Dermis microvascular lymphatic vessel endothelial cell (primary cell): Measurements from ENCODE around the gene AKAIN1. TPM values are rescaled to one million over a fixed set of nuclear protein-coding genes. Genes with fewer than 3 reads are reported as not detected.
A peak's percentile ranks its signal among the peaks of the same experiment; 100 is the strongest.

Experiments used
- DNase-seq, 2 donors: peaks; one replicate each; pipeline versions ENCODE4 v3.0.0 to v3.0.0-alpha.2; 2010; ENCODE audit warnings: low read depth in 2 of 2
- total RNA-seq: library from RNA; depleted of rRNA; stranded (reverse); fragments of >200 nt; gene quantifications from 2 replicates; pipeline ENCODE4 v1.2.1, GENCODE V29; 2014

The AKAIN1 gene, protein sequence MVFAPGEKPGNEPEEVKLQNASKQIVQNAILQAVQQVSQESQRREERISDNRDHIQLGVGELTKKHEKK
- not detected in 2 replicates for total RNA-seq

DNA sequence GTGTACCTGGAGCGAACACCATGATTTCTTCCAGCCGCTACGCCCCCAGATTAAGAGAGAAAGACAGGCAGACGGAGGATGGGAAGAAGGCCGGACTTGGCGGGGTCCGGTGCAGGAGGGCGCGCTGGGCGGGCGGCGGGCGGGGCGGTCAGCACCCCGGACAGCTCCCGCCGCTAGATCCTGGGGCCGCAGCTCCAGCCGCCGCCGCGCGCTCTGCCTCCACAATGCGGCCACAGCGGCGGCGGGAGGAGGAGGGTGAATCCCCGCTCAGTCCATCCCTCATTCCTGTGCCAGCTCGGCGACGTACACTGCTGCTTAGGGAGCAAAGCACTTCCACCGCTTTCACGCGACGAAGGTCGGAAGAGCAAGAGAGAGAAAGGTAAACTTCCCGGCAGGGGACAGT lies at the start of gene AKAIN1:
AKAIN1 (minus strand) TSS at position 226 of the 403 bp plus-strand sequence; CDS start at position 22, 204 bp downstream.
- peak in 1 of 2 donors; percentile 51 for DNase-seq

DNA sequence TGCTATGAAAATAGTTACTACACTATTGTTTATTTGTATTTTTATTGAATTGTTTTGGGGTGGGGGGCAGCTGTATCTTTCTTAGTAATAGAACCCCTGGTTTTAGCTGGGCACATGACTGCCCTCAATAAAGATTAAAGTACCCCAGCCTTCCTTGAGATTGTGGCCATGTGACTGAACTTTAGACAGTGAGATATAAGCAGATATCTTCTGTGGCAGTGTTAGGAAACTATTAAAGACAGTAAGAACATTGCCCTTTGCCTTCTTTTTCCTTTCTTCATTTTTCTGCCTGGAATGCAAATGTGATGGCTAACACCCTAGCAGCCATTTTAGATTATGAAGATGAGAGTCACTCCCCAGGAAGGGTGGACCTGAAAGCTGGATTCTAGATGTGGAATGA lies 47.9 kb upstream of the AKAIN1 start:
- DNase-seq, result no peak

DNA sequence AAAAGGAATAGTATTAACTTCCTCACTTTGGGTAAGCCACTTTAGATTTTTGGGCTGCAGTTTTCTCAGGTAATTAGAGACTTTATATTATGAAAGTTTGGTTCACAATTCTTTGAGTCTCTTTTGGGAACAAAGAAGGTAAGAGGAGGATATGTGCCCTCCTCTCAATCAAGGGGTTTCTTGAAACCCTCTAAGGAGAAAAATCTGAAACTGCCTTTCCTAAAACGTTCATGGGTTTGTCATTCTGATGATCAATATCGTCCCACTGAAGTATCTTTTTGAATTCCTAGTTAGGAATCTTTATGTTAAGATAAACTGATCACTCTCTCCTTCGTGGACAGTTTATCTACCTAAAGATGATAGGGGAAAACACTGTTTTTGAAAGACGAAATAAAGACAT lies 42.4 kb upstream of the AKAIN1 start:
- no peak for DNase-seq

DNA sequence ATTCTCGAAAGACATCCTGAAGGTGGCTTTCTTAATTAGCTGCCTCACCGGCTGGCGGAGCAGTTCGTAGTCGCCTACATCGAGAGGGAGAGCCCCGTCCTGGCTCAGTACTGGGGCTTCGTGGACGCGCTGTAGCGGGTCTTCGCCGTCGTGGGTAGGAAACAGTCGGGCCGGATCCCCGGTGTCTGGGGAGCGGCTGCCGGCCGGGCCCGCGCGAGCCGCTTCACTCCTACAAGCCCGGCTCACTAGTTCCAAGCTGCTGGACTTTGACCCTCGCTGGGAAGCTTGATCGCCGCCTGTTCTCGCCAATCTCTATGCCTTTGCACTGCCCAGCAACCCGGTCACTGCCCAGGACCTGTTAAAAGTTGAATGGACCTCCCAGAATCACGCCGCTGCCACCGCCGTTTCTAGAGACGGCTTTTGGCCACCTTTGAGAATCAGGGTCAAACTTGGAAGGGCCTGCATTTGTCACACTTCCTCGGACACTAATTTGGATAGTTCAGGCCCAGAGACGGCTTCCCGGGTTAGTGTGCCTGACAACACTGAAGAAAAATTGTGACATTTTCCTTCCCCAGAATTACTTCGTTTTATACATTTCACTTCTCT lies 41.4 kb upstream of the AKAIN1 start:
- peak in 1 of 2 donors; percentile 49 for DNase-seq

DNA sequence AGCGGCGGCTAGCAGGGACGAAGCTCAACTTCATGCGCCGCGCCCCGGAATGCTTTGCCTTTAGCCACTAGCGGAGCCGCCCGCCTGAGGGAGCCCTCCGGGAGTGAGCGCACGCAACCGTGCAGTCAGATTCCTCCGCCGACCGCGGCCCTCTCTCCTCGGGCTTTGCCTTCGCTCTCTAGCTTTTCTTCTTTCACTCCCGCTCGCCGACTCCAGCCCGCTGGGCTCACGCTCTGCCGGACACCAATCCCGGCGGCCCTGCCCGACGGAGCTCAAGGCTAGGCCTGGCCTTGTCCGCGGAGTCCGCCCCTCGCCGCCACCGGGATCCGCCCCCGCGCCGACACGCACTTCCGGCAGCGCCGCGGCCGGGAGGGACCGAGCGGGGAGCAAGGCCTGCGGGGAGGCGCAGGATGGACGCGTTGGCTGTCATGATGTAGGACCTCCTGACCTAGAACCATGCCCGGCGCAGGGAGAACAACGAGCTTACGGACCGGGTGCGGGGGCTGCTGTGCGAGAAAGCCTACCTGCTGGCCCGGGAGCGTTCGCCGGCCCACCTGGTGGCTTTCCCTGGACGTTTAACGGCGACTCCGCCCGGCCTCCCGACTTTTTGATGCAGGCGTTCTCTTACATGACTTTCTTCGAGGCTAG lies 40.8 kb upstream of the AKAIN1 start:
- peak; percentile 75 to 91 for DNase-seq

DNA sequence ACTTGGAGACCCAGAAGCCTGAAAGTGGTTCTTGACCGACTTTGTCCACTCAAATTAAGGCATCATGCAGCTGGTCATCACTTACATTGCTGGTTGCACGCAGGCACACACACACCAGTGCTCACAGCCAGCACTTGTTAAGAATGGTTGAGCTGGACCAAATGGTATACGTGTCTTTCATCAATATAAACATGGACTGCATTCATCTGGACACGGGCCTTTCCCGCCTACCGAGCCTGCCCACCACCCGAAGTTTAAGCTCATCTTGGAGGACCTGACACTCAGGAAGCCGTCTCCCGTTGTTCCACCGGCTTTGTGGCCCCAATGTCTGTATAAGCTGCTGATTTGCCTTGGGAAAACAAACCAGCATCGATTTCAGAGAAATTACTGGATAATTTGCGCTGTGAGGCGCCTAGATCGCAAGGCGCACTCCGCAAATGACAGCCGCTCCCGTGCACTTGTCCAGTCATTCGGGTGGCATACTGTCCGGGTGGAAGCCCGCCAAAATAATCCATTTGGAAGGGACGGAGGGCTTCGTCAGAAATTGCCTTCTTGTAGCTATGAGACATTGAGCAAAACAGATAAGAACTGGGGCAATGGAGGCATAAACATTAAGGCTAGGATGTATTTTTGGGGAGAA lies 40.1 kb upstream of the AKAIN1 start:
- no peak for DNase-seq

DNA sequence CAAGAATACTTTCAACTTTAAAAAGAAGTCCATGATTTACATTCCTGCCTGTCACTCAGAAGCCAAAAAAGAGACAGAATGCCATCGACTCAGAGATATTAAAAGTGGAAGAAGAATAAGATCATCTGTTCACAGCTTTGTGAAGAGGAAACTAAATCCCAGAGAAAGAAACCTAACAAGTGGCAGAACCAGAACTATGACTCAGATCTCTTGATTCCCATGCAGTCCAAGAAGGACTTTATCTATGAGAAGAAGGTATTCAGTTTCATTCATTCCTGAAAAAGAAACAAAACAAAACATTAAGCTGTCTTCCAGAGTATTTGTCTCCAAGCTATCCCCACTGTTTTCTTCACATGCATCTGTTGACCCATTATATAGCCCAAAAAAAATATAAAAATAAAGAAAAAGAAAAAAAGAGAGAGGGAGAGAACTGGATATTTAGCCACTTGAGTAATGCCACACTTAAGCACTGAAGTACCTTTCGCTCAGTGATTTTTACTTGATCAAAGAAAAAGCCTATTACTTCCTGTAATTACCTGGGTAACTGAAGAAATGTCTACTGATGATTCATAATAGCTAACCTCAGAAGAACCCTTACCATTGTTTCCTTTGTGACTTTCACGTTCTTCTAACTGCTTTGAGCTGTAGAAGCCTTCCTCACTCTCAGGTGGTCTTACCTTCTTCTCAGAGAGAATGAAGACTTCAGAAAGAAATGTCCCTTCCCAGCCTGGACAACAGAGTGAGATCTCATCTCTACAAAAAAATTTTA lies 17.7 kb upstream of the AKAIN1 start:
- DNase-seq, result no peak

DNA sequence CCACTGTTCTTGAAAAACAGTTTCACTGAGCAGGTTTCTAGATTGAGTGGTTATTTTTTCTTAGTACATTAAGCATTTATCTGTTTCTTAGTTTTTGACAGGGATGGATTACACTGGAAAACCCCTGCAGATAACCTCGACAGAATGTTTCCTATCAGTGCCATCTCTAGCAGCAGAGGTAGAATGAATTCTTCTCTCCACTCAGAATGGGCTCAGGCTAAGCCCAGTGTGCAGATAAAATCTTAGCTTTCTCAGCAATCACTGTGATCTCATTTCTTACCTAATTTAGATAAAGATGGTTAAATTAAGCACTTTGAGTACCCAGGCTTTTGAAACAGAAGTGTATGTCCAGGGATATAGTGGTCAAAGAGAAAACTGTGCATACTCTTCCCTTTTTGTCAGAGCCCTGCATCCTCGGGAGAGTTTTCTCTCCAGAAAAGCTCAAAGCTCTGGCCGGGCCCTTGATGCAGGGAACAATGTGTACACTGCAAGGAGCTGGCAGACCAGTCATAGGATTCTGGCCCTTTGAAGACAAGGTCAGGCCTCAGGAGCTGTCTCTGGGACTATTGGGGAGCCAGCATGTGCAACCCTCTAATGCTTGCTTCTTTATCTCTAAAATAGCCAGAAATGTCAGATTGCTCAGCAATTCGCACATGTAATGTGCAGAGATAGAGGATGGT lies 10.6 kb upstream of the AKAIN1 start:
- no peak for DNase-seq

DNA sequence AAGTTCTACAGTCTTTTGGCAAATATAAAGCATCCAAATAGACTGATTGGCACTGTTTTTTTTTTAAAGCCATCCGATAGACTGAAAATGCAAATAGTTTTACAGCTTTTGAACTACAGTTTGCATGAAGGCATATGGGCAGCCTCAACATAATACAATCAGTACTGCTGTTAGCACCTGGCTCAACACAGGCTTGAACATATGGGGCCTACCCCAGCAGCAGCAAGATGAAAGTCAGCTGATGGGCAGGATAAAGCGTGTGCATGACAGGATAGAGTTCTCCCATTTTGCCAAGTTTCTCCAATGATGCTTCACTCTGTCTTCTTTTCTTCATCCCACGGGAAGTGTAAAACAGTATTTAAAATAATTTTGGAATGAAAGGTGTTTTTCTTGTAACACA lies 1.3 kb upstream of the AKAIN1 start:
- no peak for DNase-seq

DNA sequence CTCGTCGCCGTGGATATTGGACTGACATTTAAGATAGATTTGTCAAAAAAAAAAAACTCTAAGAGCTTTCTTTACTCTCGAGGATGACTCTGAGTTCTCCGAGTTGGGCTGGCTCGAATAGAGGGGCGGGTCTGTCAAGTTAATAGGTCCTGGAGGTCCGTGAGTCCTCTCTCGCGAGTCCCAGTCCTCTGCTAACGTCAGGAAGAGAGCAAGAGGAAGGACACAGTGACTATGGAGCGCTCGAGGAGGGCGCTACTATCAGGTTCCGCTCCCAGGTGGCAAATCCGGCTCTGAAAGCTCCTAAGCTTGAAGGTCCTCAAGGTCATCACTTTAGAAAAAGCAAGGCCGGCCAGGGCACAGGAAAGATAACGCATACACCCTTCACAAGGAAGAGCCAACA lies 404 bp upstream of the AKAIN1 start:
- no peak for DNase-seq

DNA sequence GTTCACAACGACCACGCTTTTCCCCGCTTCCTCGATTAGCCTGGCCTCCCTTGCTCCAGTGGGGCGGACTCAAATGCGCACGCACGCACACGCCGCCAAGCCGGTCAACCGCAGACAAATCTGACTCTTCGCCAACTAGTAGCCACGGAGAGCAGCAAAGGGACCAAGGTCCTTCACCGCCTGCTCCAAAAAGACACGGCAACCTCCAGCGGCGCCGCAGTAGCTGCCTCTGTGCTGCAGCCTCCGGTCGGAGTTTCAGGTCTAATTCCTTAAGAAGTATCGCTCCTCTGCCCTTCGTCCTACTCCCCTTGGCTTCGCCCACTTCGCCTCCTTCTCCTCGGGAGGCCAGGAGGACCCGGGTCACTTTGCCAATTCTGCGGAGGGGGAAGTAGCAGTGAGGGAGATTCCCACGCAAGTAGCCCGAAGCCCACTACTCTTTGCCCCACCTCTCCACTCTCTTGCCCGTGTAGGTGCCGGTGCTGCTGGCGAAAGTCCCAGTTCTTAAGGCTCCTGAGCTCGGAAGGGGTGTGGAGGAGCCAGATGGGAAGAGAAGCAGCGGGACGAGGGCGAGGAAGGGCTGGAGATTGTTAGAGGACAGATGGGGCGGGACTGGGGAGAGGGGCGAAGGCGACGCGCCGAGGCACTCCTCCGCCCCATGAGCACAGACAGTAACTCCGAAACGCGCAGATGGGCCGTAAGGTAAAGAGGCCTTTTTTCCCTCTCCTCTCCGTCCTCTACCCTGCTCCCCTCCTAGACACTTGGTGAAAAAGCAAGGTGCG lies 615 bp downstream of the AKAIN1 start:
- no peak for DNase-seq

DNA sequence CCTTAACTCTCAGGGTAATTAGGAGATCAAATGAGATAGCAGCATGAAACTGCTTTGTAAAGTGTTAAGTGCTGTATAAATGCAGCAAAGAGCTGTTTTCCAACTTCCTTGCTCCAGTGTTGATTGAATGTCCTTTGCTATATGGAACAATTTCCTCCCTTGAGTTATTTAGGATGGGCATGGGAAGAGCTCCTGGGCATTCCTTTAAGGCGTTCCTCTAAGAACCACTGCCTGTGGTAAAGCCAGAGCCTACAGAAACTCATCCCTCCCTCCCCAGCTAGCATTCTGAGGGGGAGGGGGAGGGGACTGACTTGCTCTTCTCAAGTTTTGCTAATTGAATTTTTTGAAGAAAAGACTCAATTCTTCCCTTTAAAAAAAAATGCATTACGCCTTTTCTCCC lies 1.4 kb downstream of the AKAIN1 start:
- DNase-seq, result no peak

DNA sequence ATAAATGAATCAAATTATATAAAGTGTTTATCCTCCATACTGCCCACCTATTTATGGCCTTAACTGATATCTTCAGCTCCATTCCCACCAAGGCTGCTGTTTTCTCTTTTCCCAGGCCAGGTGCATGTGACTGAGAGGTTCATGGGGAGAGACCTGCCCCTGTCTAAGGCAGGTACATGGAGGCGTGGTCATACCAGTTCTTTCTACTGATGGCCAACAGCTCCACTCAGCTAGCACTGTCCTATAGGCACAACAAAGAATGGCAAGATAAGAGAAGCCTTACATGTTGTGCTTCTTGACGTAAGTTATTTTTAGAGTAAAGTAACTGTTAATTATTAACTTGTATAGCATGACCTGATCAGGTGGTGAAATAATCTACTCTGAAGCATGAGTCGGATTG lies 16.8 kb downstream of the AKAIN1 start:
- no peak for DNase-seq

DNA sequence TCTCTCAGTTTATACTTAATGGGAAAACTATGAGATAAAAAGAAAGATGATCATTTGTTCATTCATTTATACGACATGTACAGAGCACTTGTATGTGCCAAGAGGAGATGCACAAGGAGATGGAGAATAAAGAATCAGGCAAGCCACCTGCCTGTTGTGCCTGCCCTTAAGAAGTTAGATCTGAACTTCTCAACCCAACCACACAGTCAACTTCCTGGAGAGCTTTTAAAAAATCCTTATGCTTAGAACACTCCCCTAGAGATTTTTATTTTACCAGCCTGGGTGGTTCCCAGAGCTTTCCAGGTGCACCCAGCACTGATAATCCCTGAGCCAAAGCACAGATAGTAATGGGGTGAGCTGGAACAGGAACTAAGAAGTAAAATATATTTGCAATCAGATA lies 18.5 kb downstream of the AKAIN1 start:
- no peak for DNase-seq

DNA sequence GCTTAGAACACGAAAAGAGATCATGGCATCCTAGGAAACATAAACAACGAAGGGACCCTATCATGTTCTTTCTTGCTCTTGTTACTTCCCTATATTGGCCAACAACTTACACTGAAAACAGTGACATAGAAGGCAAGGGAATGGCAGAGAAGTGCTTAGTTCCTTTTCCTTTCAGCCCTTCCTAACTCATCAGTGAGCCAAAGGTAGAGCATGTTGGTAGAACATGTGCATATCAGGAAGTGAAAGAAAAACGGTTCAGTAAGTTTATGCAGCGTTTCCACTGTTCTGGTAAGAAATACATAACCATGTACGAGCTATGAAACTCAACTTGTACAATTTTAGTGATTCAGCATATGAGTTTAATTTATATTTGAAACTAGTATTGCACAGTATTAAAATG lies 21.7 kb downstream of the AKAIN1 start:
- no peak for DNase-seq

DNA sequence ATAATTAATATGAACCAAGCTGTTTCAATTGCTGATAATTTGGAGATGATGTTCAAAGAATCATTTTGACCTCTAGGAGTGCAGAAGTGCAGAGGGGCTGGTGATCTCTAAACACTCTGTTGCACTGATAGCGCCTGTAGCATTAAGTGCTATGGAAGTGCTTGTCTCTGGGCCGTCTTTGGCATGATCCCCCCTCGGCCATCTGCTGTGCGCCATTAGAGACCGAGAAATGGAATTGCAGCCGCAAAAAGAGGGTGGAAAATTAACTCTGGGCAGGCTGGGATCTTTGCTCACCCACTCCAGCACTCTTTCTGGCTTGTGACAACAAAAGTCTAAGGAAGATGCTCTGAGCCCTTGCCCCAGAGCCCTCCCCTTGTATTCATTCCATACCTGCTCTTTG lies 23.4 kb downstream of the AKAIN1 start:
- DNase-seq, result no peak

DNA sequence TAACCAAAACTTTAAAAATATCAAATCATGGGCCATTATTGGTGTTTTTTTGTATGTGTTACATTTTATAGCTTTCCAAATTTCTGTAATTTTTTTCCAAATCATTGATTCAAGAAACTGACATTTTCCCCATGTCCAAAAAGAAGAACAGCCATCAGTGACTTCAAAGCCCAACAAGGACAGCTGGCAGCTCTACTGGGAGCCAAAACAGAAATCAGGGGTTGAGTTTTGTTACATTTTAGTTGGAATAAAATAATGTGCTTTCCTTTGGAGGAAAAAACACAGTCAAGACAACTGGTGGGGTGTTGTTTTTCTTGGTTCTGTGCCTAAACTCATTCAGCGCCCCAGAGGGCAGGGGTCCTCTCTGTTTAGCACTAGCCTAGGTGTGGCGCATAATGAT lies 23.8 kb downstream of the AKAIN1 start:
- no peak for DNase-seq

DNA sequence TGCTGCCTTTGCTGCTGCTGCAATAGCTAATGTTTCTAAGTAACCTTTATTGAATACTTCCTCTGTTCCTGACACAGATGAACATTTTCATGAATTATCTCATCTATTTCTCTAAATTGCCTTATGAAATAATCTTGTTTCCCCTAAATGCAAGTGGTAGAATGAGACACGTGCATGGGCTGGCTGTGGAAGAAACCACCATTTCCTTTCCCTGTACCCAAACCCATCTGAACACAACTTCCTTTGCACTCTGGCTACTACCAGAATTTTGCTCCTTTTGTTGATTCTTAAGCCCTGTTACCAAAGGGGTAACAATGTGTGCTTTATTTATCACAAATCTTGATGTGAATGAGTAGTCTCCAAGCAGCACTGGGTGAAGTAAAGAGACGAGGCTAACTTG lies 29.2 kb downstream of the AKAIN1 start:
- no peak for DNase-seq

DNA sequence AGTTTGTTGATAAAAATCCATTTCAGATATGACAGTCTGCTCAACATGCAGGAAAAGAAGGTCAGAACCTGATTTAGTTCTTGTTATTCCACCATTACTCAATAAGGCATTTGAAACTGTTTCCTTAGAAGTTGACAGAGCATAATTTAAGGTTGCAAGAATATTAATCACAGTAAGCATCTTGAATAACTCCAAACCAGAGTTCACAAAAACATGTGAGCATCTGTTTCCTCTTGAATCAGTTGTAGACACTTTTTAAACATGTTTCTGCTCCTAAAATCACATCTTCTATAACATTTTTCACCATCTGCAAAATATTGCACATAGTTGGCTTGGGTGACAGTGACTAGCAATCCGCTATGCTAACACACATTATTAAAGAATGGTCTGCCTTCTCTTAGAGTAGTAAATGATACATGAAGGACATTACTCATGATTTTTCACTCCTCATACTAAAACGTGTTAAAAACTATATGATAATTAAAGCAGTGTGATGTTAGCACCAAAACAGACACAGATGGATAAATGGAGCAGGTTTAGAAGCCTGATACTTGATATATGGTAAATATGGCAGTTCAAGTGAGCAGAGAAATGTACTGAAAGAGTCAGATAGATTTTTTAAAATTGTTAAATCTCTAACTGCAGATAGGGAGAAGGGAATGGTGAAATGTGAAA lies 30.3 kb downstream of the AKAIN1 start:
- DNase-seq, result no peak

DNA sequence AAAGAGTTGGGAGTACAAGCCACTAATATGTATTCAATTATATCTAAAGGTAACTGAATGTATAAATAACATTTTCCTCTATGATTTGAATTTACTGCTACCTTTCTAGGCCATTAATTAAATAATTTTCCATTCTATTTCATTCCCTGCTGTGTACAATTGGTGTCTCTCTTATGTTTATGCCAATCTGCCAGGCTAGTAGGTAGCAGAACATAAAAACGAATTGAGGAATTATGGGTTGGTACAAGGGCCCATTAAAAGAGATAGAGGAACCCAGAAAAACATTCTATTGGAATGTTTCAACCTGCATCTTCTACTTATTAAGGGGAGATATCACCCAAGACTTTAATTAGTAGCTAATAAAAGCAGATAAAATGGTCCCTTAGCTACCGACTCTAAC lies 32.2 kb downstream of the AKAIN1 start:
- DNase-seq, result no peak
